OCI-LY7 (cell line): ENCODE data around the gene BPIFB1.

Experiments used
- CTCF ChIP-seq: fragments of 200-600 bp; sonication (generic); conservative IDR thresholded peaks from 2 replicates; pipeline ENCODE4 v1.5.1; 2014; ENCODE audit warnings: mild to moderate bottlenecking, antibody characterized with exemption, low read length, moderate library complexity, mixed read lengths
- EZH2phosphoT487 ChIP-seq: fragments of 200-600 bp; sonication (generic); IDR thresholded peaks from 2 replicates; pipeline ENCODE4 v1.6.1; 2018; ENCODE audit warnings: low read depth, borderline replicate concordance, mild to moderate bottlenecking, mixed run types, antibody characterized with exemption, low read length, moderate library complexity, mixed read lengths

GRCh38 chr20:33291830-33292355 lies 8.9 kb downstream of the BPIFB1 start:
- TF ChIP-seq CTCF = peak; percentile 99
- TF ChIP-seq EZH2phosphoT487 = no peak
